Rectal smooth muscle tissue (tissue), 1 donor: Measurements from ENCODE around the gene VEPH1.

Experiments used
- H3K27ac ChIP-seq: one replicate; pipeline ENCODE4 v1.7.0; 2013; ENCODE audit warnings: low read depth, low read length, inconsistent platforms
- H3K27me3 ChIP-seq: one replicate; pipeline ENCODE4 v1.7.0; 2013; ENCODE audit warnings: low read length; ENCODE audit not compliant: control insufficient read depth, insufficient read depth
- H3K36me3 ChIP-seq: one replicate; pipeline ENCODE4 v1.7.0; 2013; ENCODE audit warnings: low read length; ENCODE audit not compliant: control insufficient read depth, insufficient read depth
- H3K4me1 ChIP-seq: one replicate; pipeline ENCODE4 v1.7.0; 2013; ENCODE audit warnings: low read length; ENCODE audit not compliant: control insufficient read depth, insufficient read depth
- H3K4me3 ChIP-seq: one replicate; pipeline ENCODE4 v1.7.0; 2013; ENCODE audit warnings: low read length
- H3K9ac ChIP-seq: one replicate; pipeline ENCODE4 v1.7.0; 2013; ENCODE audit warnings: low read length

Gene VEPH1

GRCh38 chr3:157290766-157291165 lies 212.4 kb downstream of the VEPH1 start:
- no peaks in the 10 kb centered on the region for H3K27me3 ChIP-seq
- H3K4me1 ChIP-seq = no peaks in the 10 kb centered on the region
- no peaks in the 10 kb centered on the region for H3K36me3 ChIP-seq
- no peak overlapping the region for H3K9ac ChIP-seq
- no peak overlapping the region for H3K4me3 ChIP-seq
- no peak overlapping the region for H3K27ac ChIP-seq

DNA sequence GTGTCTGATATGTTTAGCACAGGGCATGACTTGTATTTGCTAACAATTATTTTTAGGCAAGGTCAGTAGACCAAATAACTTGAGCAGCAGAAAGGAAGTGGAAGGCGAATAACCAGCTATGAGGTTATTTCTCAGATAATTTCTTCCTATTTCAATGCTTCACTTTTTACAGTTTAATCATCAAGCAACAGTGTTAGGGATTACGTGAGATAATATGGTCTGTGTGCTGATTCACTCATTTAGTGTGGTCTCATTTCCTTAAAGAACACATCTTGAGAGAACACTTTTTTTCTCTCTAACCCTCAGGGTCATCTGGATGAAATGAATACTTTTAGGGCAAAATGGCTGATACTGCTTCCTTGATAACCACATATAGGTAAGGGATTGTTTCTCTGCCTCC lies 217.2 kb downstream of the VEPH1 start:
- Histone ChIP-seq H3K27ac (no peak overlapping the region), H3K36me3 (no peaks in the 10 kb centered on the region), H3K4me1 (no peaks in the 10 kb centered on the region), H3K27me3 (no peaks in the 10 kb centered on the region), H3K9ac (no peak overlapping the region), H3K4me3 (no peak overlapping the region)

GRCh38 chr3:157285141-157285540 lies 218.1 kb downstream of the VEPH1 start:
- H3K4me1 ChIP-seq = no peaks in the 10 kb centered on the region
- H3K9ac ChIP-seq = no peak overlapping the region
- no peak overlapping the region for H3K27ac ChIP-seq
- no peak overlapping the region for H3K4me3 ChIP-seq
- no peaks in the 10 kb centered on the region for H3K27me3 ChIP-seq
- no peaks in the 10 kb centered on the region for H3K36me3 ChIP-seq

DNA sequence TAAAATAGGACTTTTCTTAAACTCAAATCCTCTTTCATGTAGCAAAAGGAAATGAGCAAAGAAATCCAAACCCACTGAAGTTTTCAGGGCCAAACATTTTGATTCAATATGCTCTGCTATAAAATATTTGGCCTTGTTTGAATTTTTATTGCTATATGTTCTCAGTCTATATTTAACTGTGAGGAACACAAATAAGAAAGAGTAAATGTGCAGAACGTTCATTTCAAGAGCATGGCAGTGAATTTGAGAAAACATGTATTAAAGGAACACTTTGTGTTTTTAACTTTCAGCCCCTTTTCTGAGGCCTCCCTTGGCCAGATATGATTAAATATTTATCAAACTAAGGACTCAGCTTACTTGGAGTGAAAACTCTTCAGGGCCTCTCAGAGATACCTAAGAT lies 218.5 kb downstream of the VEPH1 start:
- H3K27ac ChIP-seq = no peak overlapping the region
- no peak overlapping the region for H3K9ac ChIP-seq
- H3K4me3 ChIP-seq = no peak overlapping the region
- H3K4me1 ChIP-seq = no peaks in the 10 kb centered on the region
- H3K36me3 ChIP-seq = no peaks in the 10 kb centered on the region
- H3K27me3 ChIP-seq = no peaks in the 10 kb centered on the region

- H3K36me3 ChIP-seq = no peaks in the 10 kb centered on the region
- H3K4me3 ChIP-seq = no peak overlapping the region
- H3K27me3 ChIP-seq = no peaks in the 10 kb centered on the region
- H3K9ac ChIP-seq = no peak overlapping the region
- H3K27ac ChIP-seq = no peak overlapping the region
- H3K4me1 ChIP-seq = no peaks in the 10 kb centered on the region
These were observed 220.7 kb downstream of the VEPH1 start for GRCh38 chr3:157282261-157283191.

- Histone ChIP-seq H3K27ac (no peak overlapping the region), H3K4me1 (no peaks in the 10 kb centered on the region), H3K27me3 (no peaks in the 10 kb centered on the region), H3K36me3 (no peaks in the 10 kb centered on the region), H3K4me3 (no peak overlapping the region), H3K9ac (no peak overlapping the region)
These were observed 222.4 kb downstream of the VEPH1 start for GRCh38 chr3:157280786-157281185.

DNA sequence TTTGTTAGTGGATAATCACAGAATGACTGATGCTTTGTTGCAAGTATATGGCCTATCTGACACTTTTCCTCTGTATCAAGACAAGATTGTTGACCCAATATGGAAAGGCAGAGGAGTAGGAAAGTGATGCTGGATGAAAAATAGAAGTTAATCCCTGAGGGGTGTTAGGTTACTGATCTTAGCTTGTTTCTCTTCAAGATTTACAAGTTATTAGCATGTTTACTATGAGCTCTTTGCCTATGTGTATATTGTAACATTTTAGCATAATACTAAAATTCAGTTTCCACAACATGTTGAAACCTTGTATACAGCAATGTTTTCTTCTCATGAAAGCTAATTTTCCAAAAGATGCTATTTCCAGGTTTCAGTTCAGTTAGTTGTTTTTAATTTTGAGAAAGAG lies 222.9 kb downstream of the VEPH1 start:
- Histone ChIP-seq H3K9ac (no peak overlapping the region), H3K27ac (no peak overlapping the region), H3K36me3 (no peaks in the 10 kb centered on the region), H3K4me3 (no peak overlapping the region), H3K27me3 (no peaks in the 10 kb centered on the region), H3K4me1 (no peaks in the 10 kb centered on the region)

DNA sequence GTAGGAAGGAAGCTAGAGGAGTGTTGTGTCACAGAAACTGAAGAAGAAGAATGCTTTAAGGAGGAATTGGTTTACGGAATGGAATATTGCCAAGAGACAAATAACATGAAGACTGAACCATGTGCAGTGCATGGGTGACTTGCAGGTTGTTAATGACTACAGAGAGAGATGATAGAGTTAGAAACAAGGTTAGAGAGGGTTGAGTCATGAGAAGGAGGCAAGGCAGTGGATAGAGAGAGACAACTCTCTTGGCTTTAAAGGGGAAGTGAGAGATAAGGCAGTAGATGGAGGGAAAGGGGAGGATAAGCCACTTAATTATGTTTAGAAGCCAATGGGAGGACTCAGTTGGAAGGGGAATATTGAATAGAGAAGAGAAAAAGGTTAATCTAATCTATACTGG lies 224.0 kb downstream of the VEPH1 start:
- Histone ChIP-seq H3K4me3 (no peak overlapping the region), H3K27ac (no peak overlapping the region), H3K27me3 (no peaks in the 10 kb centered on the region), H3K36me3 (no peaks in the 10 kb centered on the region), H3K4me1 (no peaks in the 10 kb centered on the region), H3K9ac (no peak overlapping the region)

GRCh38 chr3:157276801-157277200 lies 226.4 kb downstream of the VEPH1 start:
- no peak overlapping the region for H3K27ac ChIP-seq
- no peaks in the 10 kb centered on the region for H3K36me3 ChIP-seq
- no peaks in the 10 kb centered on the region for H3K27me3 ChIP-seq
- no peak overlapping the region for H3K4me3 ChIP-seq
- H3K9ac ChIP-seq = no peak overlapping the region
- H3K4me1 ChIP-seq = no peaks in the 10 kb centered on the region

DNA sequence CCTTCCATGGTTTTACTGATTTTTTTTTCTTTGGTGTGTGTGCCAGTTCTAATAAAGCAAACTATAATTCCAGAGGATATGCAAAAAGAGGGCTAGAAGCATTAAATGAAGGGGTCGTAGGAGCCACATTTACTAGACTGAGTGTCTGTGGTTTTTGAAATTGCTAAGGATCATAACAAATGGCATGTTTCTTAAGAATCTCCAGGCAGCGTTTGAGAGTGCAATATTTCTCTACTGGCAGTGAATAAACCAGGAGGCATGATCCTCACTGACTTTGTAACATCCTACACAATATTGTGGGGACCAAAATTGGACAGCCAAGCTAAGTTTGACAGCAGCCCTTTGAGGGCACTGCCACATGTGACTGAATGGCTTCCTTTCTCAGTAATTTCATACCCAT lies 227.4 kb downstream of the VEPH1 start:
- Histone ChIP-seq H3K4me1 (no peaks in the 10 kb centered on the region), H3K9ac (no peak overlapping the region), H3K27ac (no peak overlapping the region), H3K36me3 (no peaks in the 10 kb centered on the region), H3K4me3 (no peak overlapping the region), H3K27me3 (no peaks in the 10 kb centered on the region)

DNA sequence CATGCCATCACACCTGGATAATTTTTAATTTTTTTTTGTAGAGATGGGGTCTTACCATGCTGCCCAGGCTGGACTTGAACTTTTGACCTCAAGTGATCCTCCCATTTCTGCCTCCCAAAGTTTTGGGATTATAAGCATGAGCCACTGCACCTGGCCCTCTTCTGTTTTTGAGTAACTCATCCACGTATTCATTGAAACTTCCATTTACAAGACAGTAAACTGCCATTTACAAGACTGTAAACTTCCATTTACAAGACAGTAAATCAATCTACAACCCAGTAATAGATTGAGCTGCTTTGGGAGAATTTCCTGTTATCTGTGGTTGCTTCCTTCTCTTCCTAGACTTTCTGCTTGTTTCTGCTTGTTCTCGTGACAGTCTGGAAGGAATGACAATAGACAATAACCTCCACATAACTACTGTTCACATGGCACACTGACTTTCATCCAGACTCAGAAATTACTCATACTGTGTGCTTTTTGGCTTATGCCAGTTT lies 228.5 kb downstream of the VEPH1 start:
- no peak overlapping the region for H3K4me3 ChIP-seq
- no peak overlapping the region for H3K9ac ChIP-seq
- H3K36me3 ChIP-seq = no peaks in the 10 kb centered on the region
- H3K27me3 ChIP-seq = no peaks in the 10 kb centered on the region
- H3K27ac ChIP-seq = no peak overlapping the region
- no peaks in the 10 kb centered on the region for H3K4me1 ChIP-seq

GRCh38 chr3:157271283-157271882 lies 231.8 kb downstream of the VEPH1 start:
- no peak overlapping the region for H3K27ac ChIP-seq
- H3K4me1 ChIP-seq = no peaks in the 10 kb centered on the region
- H3K4me3 ChIP-seq = no peak overlapping the region
- H3K27me3 ChIP-seq = no peaks in the 10 kb centered on the region
- H3K9ac ChIP-seq = no peak overlapping the region
- no peaks in the 10 kb centered on the region for H3K36me3 ChIP-seq

- no peak overlapping the region for H3K9ac ChIP-seq
- H3K36me3 ChIP-seq = no peaks in the 10 kb centered on the region
- no peaks in the 10 kb centered on the region for H3K27me3 ChIP-seq
- H3K4me3 ChIP-seq = no peak overlapping the region
- no peak overlapping the region for H3K27ac ChIP-seq
- peaks cover 5% of the 10 kb centered on the region for H3K4me1 ChIP-seq
These were observed 235.2 kb downstream of the VEPH1 start for GRCh38 chr3:157268026-157268425.
